ENCODE results near the gene SAV1.

DNA sequence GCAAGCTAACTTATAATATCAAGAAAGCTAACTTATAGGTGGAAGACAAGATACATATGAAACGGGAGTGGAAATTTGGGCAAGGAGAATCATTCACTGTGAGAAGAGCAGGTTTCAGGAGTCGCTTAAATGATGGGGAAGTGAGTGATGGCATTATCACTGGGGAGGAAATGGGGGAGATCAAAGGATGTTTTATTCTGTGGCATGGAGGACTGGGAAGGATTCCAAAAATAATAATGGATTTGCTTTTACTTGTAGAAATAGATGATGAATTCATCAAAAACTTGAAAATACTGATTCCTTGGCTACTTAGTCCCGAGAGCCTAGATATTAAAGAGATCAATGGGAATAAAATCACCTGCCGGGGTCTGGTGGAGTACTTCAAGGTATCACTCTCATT, 47.8 kb downstream of the SAV1 start:
- TF ChIP-seq POLR2AphosphoS5 (IDR thresholded peaks at IDR 0.05) (no peak), CTCF (IDR thresholded peaks at IDR 0.05) (no peak), POLR2A (IDR thresholded peaks at IDR 0.05) (no peak), EP300 (IDR thresholded peaks at IDR 0.05) (no peak)

All from stomach (tissue), 4 donors.